Activated T-cell treated with anti-CD3 and anti-CD28 coated beads, Interleukin-2, amount 50 U/mL, for 1 hour (primary cell): ENCODE results near the gene OR5A1.

Source experiments
- DNase-seq: peaks from one replicate; pipeline ENCODE4 v3.0.0-alpha.2; 2020

OR5A1 gene

GRCh38 chr11:59480359-59480758 lies 44.1 kb downstream of the OR5A1 start:
- DNase-seq, result no peak
